Endodermal cell (in vitro differentiated cells): Measurements from ENCODE around the gene EPHA6. TPM values are rescaled to one million over a fixed set of nuclear protein-coding genes. Genes with fewer than 3 reads are reported as not detected.
A peak's percentile ranks its signal among the peaks of the same experiment; 100 is the strongest.

Experiments
- DNase-seq: peaks from one replicate; pipeline ENCODE4 v3.0.0-alpha.2; 2017
- H3K27ac ChIP-seq: 2 replicates; pipeline ENCODE4 v1.5.1; 2013; ENCODE audit warnings: mild to moderate bottlenecking, low read depth, low read length, moderate library complexity
- H3K27me3 ChIP-seq: 2 replicates; pipeline ENCODE4 v1.6.1; 2013; ENCODE audit warnings: mild to moderate bottlenecking, low read length, moderate library complexity; ENCODE audit not compliant: insufficient read depth, control insufficient read depth, poor library complexity, severe bottlenecking
- H3K36me3 ChIP-seq: 2 replicates; pipeline ENCODE4 v1.7.0; 2013; ENCODE audit warnings: mild to moderate bottlenecking, low read length, moderate library complexity; ENCODE audit not compliant: control insufficient read depth, insufficient read depth
- H3K4me1 ChIP-seq: one replicate; pipeline ENCODE4 v1.7.0; 2013; ENCODE audit warnings: low read length; ENCODE audit not compliant: control insufficient read depth, insufficient read depth
- H3K4me3 ChIP-seq: 2 replicates; pipeline ENCODE4 v1.5.1; 2013; ENCODE audit warnings: mild to moderate bottlenecking, low read length, moderate library complexity
- H3K9ac ChIP-seq: 2 replicates; pipeline ENCODE4 v1.6.1; 2013; ENCODE audit warnings: mild to moderate bottlenecking, low read length, moderate library complexity; ENCODE audit not compliant: poor library complexity, severe bottlenecking; ENCODE audit errors: extremely low read depth
- H3K9me3 ChIP-seq: 2 replicates; pipeline ENCODE4 v1.6.1; 2013; ENCODE audit warnings: mild to moderate bottlenecking, low read length, moderate library complexity; ENCODE audit not compliant: control insufficient read depth
- H3K27ac Mint-ChIP-seq: 2 replicates; pipeline ENCODE4 v1.8.0; 2020; ENCODE audit warnings: mixed read lengths
- H3K27me3 Mint-ChIP-seq: 2 replicates; pipeline ENCODE4 v1.8.0; 2021; ENCODE audit warnings: mild to moderate bottlenecking, mixed read lengths; ENCODE audit not compliant: insufficient read depth
- H3K36me3 Mint-ChIP-seq: 2 replicates; pipeline ENCODE4 v1.8.0; 2020; ENCODE audit warnings: low read depth, mixed read lengths
- H3K4me1 Mint-ChIP-seq: 2 replicates; pipeline ENCODE4 v1.8.0; 2020; ENCODE audit warnings: mixed read lengths
- H3K4me3 Mint-ChIP-seq: 2 replicates; pipeline ENCODE4 v1.8.0; 2020; ENCODE audit warnings: mild to moderate bottlenecking, moderate library complexity, mixed read lengths
- H3K9me3 Mint-ChIP-seq: 2 replicates; pipeline ENCODE4 v1.8.0; 2020; ENCODE audit warnings: mild to moderate bottlenecking, mixed read lengths
- WGBS, 2 experiments: methylation state at CpG; one replicate each; pipeline versions ENCODE4 v1.1.5 to v1.1.7; 2013; ENCODE audit warnings: missing lambda C conversion rate in 2 of 2, mixed read lengths in 1 of 2; ENCODE audit not compliant: insufficient coverage in 1 of 2, insufficient read length in 1 of 2; 5-methylcytosine and 5-hydroxymethylcytosine counted together
- total RNA-seq, 2 donors: library from RNA; stranded (reverse); fragmentation: NEBNext Ultra II Directional in 1 of 2; extraction: Animal tissue kit (Norgen Biotek cat#: 25700) in 1 of 2; gene quantifications; 2 replicates in 1 of 2; 3 replicates in 1 of 2; pipeline ENCODE4 v1.2.1, GENCODE V29; 2021
- TF ChIP-seq, protein P1 (sequence below): fragments of 200-600 bp; sonication (generic); conservative IDR thresholded peaks from 2 replicates; pipeline ENCODE4 v1.5.0; 2021; ENCODE audit warnings: antibody characterized with exemption, mild to moderate bottlenecking

The EPHA6 gene
- total RNA-seq, 2 donors from 2014 or later, result 4.6 to 12.2 TPM

- TF ChIP-seq, protein P1, sequence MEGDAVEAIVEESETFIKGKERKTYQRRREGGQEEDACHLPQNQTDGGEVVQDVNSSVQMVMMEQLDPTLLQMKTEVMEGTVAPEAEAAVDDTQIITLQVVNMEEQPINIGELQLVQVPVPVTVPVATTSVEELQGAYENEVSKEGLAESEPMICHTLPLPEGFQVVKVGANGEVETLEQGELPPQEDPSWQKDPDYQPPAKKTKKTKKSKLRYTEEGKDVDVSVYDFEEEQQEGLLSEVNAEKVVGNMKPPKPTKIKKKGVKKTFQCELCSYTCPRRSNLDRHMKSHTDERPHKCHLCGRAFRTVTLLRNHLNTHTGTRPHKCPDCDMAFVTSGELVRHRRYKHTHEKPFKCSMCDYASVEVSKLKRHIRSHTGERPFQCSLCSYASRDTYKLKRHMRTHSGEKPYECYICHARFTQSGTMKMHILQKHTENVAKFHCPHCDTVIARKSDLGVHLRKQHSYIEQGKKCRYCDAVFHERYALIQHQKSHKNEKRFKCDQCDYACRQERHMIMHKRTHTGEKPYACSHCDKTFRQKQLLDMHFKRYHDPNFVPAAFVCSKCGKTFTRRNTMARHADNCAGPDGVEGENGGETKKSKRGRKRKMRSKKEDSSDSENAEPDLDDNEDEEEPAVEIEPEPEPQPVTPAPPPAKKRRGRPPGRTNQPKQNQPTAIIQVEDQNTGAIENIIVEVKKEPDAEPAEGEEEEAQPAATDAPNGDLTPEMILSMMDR, result no peak
- no peaks in the 10 kb centered on the region for H3K36me3 ChIP-seq
- Mint-ChIP-seq H3K9me3 (no peaks in the 10 kb centered on the region), H3K36me3 (no peaks in the 10 kb centered on the region), H3K27me3 (no peaks in the 10 kb centered on the region), H3K4me3 (no peak overlapping the region), H3K27ac (peak overlapping the region; percentile 14), H3K4me1 (peaks cover 4% of the 10 kb centered on the region)
- H3K27ac ChIP-seq, result peak overlapping the region; percentile 40
- DNase-seq, result no peak
- H3K9ac ChIP-seq, result no peak overlapping the region
- H3K27me3 ChIP-seq, result no peaks in the 10 kb centered on the region
- no peak overlapping the region for H3K4me3 ChIP-seq
- WGBS, 2 experiments, result 84% methylated on average over 1 of the region's 1 CpG; no CpG with 5 or more reads in 1 of the 2 experiments
- no peaks in the 10 kb centered on the region for H3K4me1 ChIP-seq
- H3K9me3 ChIP-seq, result no peaks in the 10 kb centered on the region
Observed at GRCh38 chr3:97439373-97439772, 625.0 kb downstream of the EPHA6 start.

GRCh38 chr3:97464035-97464434 lies 649.6 kb downstream of the EPHA6 start:
- H3K36me3 Mint-ChIP-seq, result no peaks in the 10 kb centered on the region
- no peaks in the 10 kb centered on the region for H3K27me3 ChIP-seq
- H3K4me3 ChIP-seq, result no peak overlapping the region
- no peak overlapping the region for H3K4me3 Mint-ChIP-seq
- H3K27ac Mint-ChIP-seq, result no peak overlapping the region
- H3K9me3 Mint-ChIP-seq, result no peaks in the 10 kb centered on the region
- no peaks in the 10 kb centered on the region for H3K36me3 ChIP-seq
- H3K27ac ChIP-seq, result no peak overlapping the region
- 73% methylated on average over 1 of the region's 1 CpG; no CpG with 5 or more reads in 1 of the 2 experiments for WGBS, 2 experiments
- no peaks in the 10 kb centered on the region for H3K27me3 Mint-ChIP-seq
- peaks cover 7% of the 10 kb centered on the region for H3K4me1 Mint-ChIP-seq
- TF ChIP-seq, protein P1, result no peak
- no peaks in the 10 kb centered on the region for H3K4me1 ChIP-seq
- H3K9me3 ChIP-seq, result no peaks in the 10 kb centered on the region
- peak; percentile 49 for DNase-seq
- H3K9ac ChIP-seq, result no peak overlapping the region

DNA sequence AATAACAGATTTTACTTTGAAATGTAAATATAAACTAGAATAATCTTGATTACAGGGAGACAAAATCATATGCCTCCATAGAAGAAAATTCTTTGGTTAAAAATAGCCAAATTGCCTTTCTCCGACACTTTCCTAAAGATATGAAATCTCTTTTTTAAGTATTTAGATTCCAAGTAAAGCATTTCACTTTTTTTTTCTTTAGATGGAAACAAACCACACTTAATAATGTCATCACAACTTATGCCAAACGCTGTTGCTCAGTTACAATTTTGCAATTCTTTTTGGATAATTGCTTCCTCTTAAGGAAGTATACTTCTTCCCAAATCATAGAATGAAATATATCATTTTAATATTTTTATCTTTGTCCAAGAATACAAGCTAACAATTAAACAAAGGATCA lies 656.1 kb downstream of the EPHA6 start:
- no peaks in the 10 kb centered on the region for H3K4me1 Mint-ChIP-seq

More for the DNA sequence above, 656.1 kb downstream of the EPHA6 start:
- TF ChIP-seq, protein P1, result no peak
- Histone ChIP-seq H3K36me3 (no peaks in the 10 kb centered on the region), H3K27me3 (no peaks in the 10 kb centered on the region), H3K27ac (no peak overlapping the region), H3K4me1 (no peaks in the 10 kb centered on the region), H3K9ac (no peak overlapping the region), H3K9me3 (no peaks in the 10 kb centered on the region), H3K4me3 (no peak overlapping the region)
- Mint-ChIP-seq H3K36me3 (no peaks in the 10 kb centered on the region), H3K9me3 (no peaks in the 10 kb centered on the region), H3K27ac (no peak overlapping the region), H3K4me3 (no peak overlapping the region), H3K27me3 (no peaks in the 10 kb centered on the region)
- 88 to 100% methylated on average over 1 to 2 of the region's 2 CpGs for WGBS, 2 experiments
- no peak for DNase-seq
